ENCODE measurements around the gene CPEB1. TPM values are rescaled to one million over a fixed set of nuclear protein-coding genes. Genes with fewer than 3 reads are reported as not detected.
"Not testable (repeated sequence)": the region's sequence is repeated elsewhere in the genome, so short reads cannot be mapped to it uniquely, and the experiment has no call there.

CPEB1 gene
- total RNA-seq, 4 donors from 2014 or later = 1.3 to 5.0 (median 3.8) TPM

DNA sequence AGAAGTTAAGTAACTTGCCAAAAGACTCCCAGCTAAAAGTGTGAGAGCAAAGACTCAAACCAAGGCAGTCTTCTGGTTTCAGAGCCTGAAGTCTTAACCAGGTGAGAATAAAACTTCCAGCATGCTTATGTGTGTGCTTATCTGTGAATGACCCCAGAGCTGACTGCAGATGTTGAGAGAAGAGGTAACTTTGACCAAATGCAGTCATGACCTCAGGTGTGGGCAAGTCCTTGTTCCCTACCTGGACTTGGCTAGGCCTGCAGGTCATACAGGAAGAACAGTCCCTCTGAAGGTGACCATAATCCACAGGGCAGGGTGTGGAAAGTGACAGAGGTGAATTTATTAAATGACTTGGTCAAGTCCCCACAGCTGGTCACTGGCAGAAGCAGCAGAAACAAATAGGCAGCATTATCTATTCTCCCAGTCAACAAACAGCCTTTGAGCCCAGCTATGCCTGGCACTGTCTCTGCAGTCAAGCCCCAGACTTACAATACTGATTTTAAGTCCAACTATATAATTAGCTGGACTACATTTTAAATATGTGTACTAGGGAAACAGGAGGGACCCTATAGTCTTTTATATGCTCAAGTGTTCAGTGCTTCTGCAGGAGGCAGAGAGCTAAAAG lies 3.0 kb upstream of the CPEB1 start:
- DNase-seq (ENCODE audit: low spot score) (no peak), ATAC-seq (ENCODE audit: low FRiP score) (no peak)
- TF ChIP-seq, protein P1, sequence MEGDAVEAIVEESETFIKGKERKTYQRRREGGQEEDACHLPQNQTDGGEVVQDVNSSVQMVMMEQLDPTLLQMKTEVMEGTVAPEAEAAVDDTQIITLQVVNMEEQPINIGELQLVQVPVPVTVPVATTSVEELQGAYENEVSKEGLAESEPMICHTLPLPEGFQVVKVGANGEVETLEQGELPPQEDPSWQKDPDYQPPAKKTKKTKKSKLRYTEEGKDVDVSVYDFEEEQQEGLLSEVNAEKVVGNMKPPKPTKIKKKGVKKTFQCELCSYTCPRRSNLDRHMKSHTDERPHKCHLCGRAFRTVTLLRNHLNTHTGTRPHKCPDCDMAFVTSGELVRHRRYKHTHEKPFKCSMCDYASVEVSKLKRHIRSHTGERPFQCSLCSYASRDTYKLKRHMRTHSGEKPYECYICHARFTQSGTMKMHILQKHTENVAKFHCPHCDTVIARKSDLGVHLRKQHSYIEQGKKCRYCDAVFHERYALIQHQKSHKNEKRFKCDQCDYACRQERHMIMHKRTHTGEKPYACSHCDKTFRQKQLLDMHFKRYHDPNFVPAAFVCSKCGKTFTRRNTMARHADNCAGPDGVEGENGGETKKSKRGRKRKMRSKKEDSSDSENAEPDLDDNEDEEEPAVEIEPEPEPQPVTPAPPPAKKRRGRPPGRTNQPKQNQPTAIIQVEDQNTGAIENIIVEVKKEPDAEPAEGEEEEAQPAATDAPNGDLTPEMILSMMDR (IDR thresholded peaks at IDR 0.05) = no peak

- TF ChIP-seq, protein P1 (IDR thresholded peaks at IDR 0.05) = no peak
- DNase-seq (ENCODE audit: low spot score) = no peak
- no peak for ATAC-seq (ENCODE audit: low FRiP score)
Observed at GRCh38 chr15:82649226-82649999, 2.2 kb upstream of the CPEB1 start.

- no peak for DNase-seq (ENCODE audit: low spot score)
- TF ChIP-seq, protein P1 (IDR thresholded peaks at IDR 0.05) = no peak
- ATAC-seq (ENCODE audit: low FRiP score) = peak; percentile 17
Observed at GRCh38 chr15:82648257-82649103, 1.3 kb upstream of the CPEB1 start.

DNA sequence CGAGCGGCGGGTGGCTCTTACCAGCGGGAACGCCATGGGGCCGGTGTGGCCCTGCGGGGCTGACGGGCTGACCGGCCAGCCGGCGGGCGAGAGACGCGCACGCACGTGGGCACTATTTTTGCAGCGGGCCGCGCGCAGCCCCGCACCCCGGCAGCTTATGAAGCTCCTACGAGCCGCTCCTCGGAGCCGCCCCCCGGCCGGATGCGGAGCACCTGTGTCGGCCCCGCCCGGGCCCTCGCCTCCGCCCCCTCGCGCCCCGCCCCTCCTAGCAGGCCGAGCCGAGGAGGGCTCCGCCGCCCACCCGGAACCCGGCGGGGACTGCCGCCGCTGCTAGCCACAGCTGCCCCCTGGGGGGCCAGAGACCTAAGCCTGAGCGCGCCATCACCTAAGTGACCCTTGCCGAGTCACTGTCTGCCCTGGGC lies 683 bp upstream of the CPEB1 start:
- DNase-seq (ENCODE audit: low spot score) = no peak
- TF ChIP-seq, protein P1 (IDR thresholded peaks at IDR 0.05) = no peak
- ATAC-seq (ENCODE audit: low FRiP score) = peak; percentile 50

DNA sequence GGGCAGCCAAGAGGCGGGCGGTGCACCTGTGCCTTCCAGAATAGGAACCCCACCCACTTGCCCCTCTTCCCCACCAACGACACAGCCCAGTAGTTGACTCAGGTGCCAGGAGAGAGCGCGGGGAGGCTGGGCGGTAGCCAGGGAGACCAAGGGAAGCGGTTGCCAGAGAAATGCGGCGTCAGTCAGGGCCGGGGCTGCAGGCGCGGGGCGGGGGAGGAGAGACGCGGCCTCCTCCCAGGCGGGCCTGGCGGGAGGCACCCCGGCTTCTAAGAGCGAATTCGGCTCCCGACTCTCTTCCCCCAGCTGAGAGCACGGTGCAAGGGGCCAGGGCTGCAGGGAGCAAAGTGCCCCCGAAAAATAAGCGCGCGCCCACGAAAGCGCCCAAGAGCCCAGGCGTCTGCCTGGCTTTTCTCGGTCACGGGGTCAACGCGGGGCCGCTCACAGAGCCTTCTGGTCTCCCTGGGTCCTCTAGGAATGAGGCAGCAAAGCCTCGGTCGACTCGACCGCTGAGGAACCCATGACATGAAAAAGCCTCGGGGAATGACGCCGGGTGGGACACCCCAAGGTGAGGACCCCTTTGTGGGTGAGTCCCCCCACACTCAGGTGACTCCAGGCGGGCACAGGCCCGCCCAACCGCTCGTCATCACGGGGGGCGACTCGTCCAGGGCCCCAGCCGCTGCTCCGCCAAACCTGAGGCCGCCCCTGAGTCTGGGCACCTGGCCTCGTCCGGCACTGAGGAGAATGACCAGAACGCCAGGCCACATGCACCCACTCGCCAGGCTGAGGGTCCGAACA lies 716 bp downstream of the CPEB1 start:
- DNase-seq (ENCODE audit: low spot score) (no peak), ATAC-seq (ENCODE audit: low FRiP score) (no peak)

DNA sequence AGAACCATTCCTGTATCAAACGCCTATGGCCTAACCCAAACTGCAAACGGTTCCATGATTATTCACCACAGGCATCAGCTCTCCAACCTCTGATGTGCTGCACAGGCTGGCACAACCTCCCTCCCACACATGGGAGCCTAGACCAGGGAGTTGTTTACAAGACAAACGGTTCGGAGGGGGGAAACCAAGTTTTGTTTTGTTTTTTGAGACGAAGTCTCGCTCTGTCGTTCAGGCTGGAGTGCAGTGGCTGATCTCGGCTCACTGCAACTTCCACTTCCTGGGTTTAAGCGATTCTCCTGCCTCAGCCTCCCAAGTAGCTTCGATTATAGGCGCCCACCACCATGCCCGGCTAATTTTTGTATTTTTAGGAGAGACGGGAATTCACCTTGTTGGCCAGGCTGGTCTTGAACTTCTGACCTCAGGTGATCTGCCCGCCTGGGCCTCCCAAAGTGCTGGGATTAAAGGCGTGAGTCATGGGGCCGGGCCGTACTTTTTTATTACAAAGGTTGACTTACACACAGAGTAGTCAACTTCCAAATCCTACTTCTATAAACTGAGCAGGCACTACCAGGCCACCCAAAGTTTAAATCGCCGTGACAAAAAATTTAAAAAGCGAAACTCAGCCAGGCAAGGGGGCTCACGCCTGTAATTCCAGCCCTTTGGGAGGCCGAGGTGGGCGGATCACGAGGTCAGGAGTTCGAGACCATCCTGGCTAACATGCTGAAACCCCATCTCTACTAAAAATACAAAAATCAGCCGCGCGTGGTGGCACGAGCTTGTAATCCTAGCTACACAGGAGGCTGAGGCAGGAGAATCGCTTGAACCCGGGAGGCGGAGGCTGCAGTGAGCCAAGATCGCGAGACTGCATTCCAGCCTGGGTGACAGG lies 2.0 kb downstream of the CPEB1 start:
- not testable (repeated sequence) for DNase-seq (ENCODE audit: low spot score); ATAC-seq (ENCODE audit: low FRiP score)

More for the DNA sequence above, 716 bp downstream of the CPEB1 start:
- TF ChIP-seq, protein P1 (IDR thresholded peaks at IDR 0.05) = no peak

Data from omental fat pad (tissue), 4 donors.